ENCODE measurements around the gene OR14I1. TPM values are rescaled to one million over a fixed set of nuclear protein-coding genes. Genes with fewer than 3 reads are reported as not detected.

The OR14I1 gene
- total RNA-seq, 3 donors from 2014 or later (not counting 1 experiment from before 2014, with no cell fraction given) = not detected

- Mint-ChIP-seq H3K27ac (no peak overlapping the region), H3K36me3 (no peaks in the 10 kb centered on the region), H3K27me3 (ENCODE audit: low read depth in 2 of 2) (peaks cover 3 to 7% of the 10 kb centered on the region in 2 donors), H3K4me3 (no peak overlapping the region), H3K4me1 (no peaks in the 10 kb centered on the region), H3K9me3 (no peaks in the 10 kb centered on the region)
- no peak overlapping the region for H3K4me3 ChIP-seq (ENCODE audit: low read length)
- 88% methylated on average over 2 of the region's 2 CpGs for WGBS (ENCODE audit: insufficient coverage)
- no peaks in the 10 kb centered on the region for H3K4me1 ChIP-seq (ENCODE audit: control insufficient read depth, insufficient read depth, low read length)
- no peak overlapping the region for H3K27ac ChIP-seq (ENCODE audit: low read length)
- H3K9me3 ChIP-seq (ENCODE audit: control insufficient read depth, insufficient read depth, low read length) = no peaks in the 10 kb centered on the region
- no peak for TF ChIP-seq CTCF (IDR thresholded peaks at IDR 0.05)
- DNase-seq = no peak
- H3K27me3 ChIP-seq (ENCODE audit: control insufficient read depth, insufficient read depth, low read length) = no peaks in the 10 kb centered on the region
- ATAC-seq = no peak
- intact Hi-C loops (cut with micrococcal nuclease) = no loop called here
- H3K36me3 ChIP-seq (ENCODE audit: control insufficient read depth, insufficient read depth, low read length) = no peaks in the 10 kb centered on the region
Measured at GRCh38 chr1:248704606-248705005, 2.0 kb upstream of the OR14I1 start.

- ATAC-seq (no peak), DNase-seq (no peak)
- no peaks in the 10 kb centered on the region for H3K4me1 Mint-ChIP-seq
- no peak for TF ChIP-seq CTCF (IDR thresholded peaks at IDR 0.05)
- H3K9me3 Mint-ChIP-seq = no peaks in the 10 kb centered on the region
- intact Hi-C loops (cut with micrococcal nuclease) = no loop called here
- H3K36me3 ChIP-seq (ENCODE audit: control insufficient read depth, insufficient read depth, low read length) = no peaks in the 10 kb centered on the region
- H3K36me3 Mint-ChIP-seq = no peaks in the 10 kb centered on the region
- H3K27me3 ChIP-seq (ENCODE audit: control insufficient read depth, insufficient read depth, low read length) = no peaks in the 10 kb centered on the region
- H3K4me3 Mint-ChIP-seq = no peak overlapping the region
- no peaks in the 10 kb centered on the region for H3K9me3 ChIP-seq (ENCODE audit: control insufficient read depth, insufficient read depth, low read length)
- H3K27ac Mint-ChIP-seq = no peak overlapping the region
- H3K27ac ChIP-seq (ENCODE audit: low read length) = no peak overlapping the region
- 83% methylated on average over 1 of the region's 2 CpGs for WGBS (ENCODE audit: insufficient coverage)
- H3K4me3 ChIP-seq (ENCODE audit: low read length) = no peak overlapping the region
- no peaks in the 10 kb centered on the region for H3K4me1 ChIP-seq (ENCODE audit: control insufficient read depth, insufficient read depth, low read length)
- H3K27me3 Mint-ChIP-seq (ENCODE audit: low read depth in 2 of 2) = peaks cover 4 to 7% of the 10 kb centered on the region in 2 donors
Measured at GRCh38 chr1:248703674-248704073, 1.1 kb upstream of the OR14I1 start.

- no peak overlapping the region for H3K4me3 ChIP-seq (ENCODE audit: low read length)
- Mint-ChIP-seq H3K4me1 (no peaks in the 10 kb centered on the region), H3K27ac (no peak overlapping the region), H3K36me3 (no peaks in the 10 kb centered on the region), H3K9me3 (no peaks in the 10 kb centered on the region), H3K4me3 (no peak overlapping the region), H3K27me3 (ENCODE audit: low read depth in 2 of 2) (peaks cover 4 to 15% of the 10 kb centered on the region in 2 donors)
- TF ChIP-seq CTCF (IDR thresholded peaks at IDR 0.05) = no peak
- ATAC-seq (no peak), DNase-seq (no peak)
- no peaks in the 10 kb centered on the region for H3K36me3 ChIP-seq (ENCODE audit: control insufficient read depth, insufficient read depth, low read length)
- no peak overlapping the region for H3K27ac ChIP-seq (ENCODE audit: low read length)
- no peaks in the 10 kb centered on the region for H3K27me3 ChIP-seq (ENCODE audit: control insufficient read depth, insufficient read depth, low read length)
- H3K9me3 ChIP-seq (ENCODE audit: control insufficient read depth, insufficient read depth, low read length) = no peaks in the 10 kb centered on the region
- intact Hi-C loops (cut with micrococcal nuclease) = no loop called here
- H3K4me1 ChIP-seq (ENCODE audit: control insufficient read depth, insufficient read depth, low read length) = no peaks in the 10 kb centered on the region
- WGBS (ENCODE audit: insufficient coverage) = 56% methylated on average over 1 of the region's 1 CpG
Measured at GRCh38 chr1:248699099-248699498, 3.5 kb downstream of the OR14I1 start.

- Histone ChIP-seq H3K27ac (ENCODE audit: low read length) (no peak overlapping the region), H3K27me3 (ENCODE audit: control insufficient read depth, insufficient read depth, low read length) (no peaks in the 10 kb centered on the region), H3K4me1 (ENCODE audit: control insufficient read depth, insufficient read depth, low read length) (no peaks in the 10 kb centered on the region), H3K9me3 (ENCODE audit: control insufficient read depth, insufficient read depth, low read length) (no peaks in the 10 kb centered on the region), H3K4me3 (ENCODE audit: low read length) (no peak overlapping the region), H3K36me3 (ENCODE audit: control insufficient read depth, insufficient read depth, low read length) (no peaks in the 10 kb centered on the region)
- WGBS (ENCODE audit: insufficient coverage) = 90% methylated on average over 3 of the region's 6 CpGs
- Mint-ChIP-seq H3K9me3 (no peaks in the 10 kb centered on the region), H3K36me3 (no peaks in the 10 kb centered on the region), H3K27me3 (ENCODE audit: low read depth in 2 of 2) (peaks cover 4 to 16% of the 10 kb centered on the region in 2 donors), H3K4me1 (no peaks in the 10 kb centered on the region), H3K4me3 (no peak overlapping the region), H3K27ac (no peak overlapping the region)
- no peak for TF ChIP-seq CTCF (IDR thresholded peaks at IDR 0.05)
- DNase-seq (no peak), ATAC-seq (no peak)
- intact Hi-C loops (cut with micrococcal nuclease) = no loop called here
Measured at GRCh38 chr1:248697907-248698306, 4.7 kb downstream of the OR14I1 start.

Measured in natural killer cell (primary cell).